ENCODE results near the gene GDF15. TPM values are rescaled to one million over a fixed set of nuclear protein-coding genes. Genes with fewer than 3 reads are reported as not detected.

The GDF15 gene
- total and polyA plus RNA-seq, 4 donors, result 0.42 to 11.6 (median 7.2) TPM

DNA sequence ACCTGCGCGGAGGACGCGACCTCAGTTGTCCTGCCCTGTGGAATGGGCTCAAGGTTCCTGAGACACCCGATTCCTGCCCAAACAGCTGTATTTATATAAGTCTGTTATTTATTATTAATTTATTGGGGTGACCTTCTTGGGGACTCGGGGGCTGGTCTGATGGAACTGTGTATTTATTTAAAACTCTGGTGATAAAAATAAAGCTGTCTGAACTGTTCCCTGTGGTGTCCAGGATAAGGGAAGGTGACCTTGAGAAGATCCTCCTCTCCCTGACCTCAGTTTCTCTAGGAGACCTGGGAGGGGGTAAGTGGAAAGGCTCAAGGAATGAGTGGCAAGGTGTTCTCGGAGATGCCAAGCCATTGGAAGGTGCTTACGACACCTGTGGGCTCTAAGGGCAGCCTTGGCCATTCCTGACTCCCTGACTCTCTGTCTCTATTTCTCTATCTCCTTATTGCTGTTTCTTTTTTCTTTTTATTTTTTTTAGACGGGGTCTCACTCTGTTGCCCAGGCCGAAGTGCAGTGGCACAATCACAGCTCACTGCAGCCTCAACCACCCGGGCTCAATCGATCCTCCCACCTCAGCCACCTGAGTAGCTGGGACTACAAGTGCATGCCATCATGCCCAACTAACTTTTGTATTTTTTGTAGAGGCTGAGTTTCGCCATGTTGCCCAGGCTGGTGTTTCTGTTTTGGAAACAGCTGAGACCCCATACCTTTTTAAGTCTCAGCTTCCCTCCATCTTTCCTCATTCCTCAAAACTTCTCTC is 3.2 kb downstream of the GDF15 start:
- Histone ChIP-seq H3K36me3 (ENCODE audit: control insufficient read depth in 4 of 4, insufficient read depth in 3 of 4, low read depth in 1 of 4, low read length in 3 of 4) (peaks cover 0 to 5% (median 0%) of the 10 kb centered on the region in 4 donors), H3K27me3 (ENCODE audit: control insufficient read depth in 4 of 4, insufficient read depth in 4 of 4, low read length in 3 of 4) (no peaks in the 10 kb centered on the region), H3K4me3 (ENCODE audit: low read depth in 1 of 3, low read length in 3 of 3) (no peak overlapping the region), H3K27ac (ENCODE audit: low read depth in 1 of 2, low read length in 2 of 2) (no peak overlapping the region), H3K9me3 (ENCODE audit: control insufficient read depth in 4 of 4, low read length in 3 of 4) (no peaks in the 10 kb centered on the region), H3K9ac (ENCODE audit: low read depth in 1 of 2, low read length in 2 of 2) (no peak overlapping the region), H3K4me1 (ENCODE audit: control insufficient read depth in 4 of 4, insufficient read depth in 4 of 4, low read length in 3 of 4) (peaks cover 4 to 24% (median 14%) of the 10 kb centered on the region in 4 donors)
- TF ChIP-seq FOXA1 (IDR thresholded peaks at IDR 0.05) (no peak), RAD21 (IDR thresholded peaks at IDR 0.05) (no peak), FOXA2 (IDR thresholded peaks at IDR 0.05) (no peak), YY1 (IDR thresholded peaks at IDR 0.05) (no peak), EGR1 (IDR thresholded peaks at IDR 0.05; ENCODE audit: low read depth in 2 of 2) (no peak), MAX (IDR thresholded peaks at IDR 0.05) (no peak), REST (IDR thresholded peaks at IDR 0.05) (no peak), JUND (IDR thresholded peaks at IDR 0.05) (no peak), GABPA (IDR thresholded peaks at IDR 0.05 in 1 of 2, conservative IDR thresholded peaks at IDR 0.05 in 1 of 2) (no peak), NR2F2 (IDR thresholded peaks at IDR 0.05) (no peak), SP1 (IDR thresholded peaks at IDR 0.05) (no peak)
- TF ChIP-seq, protein P1, sequence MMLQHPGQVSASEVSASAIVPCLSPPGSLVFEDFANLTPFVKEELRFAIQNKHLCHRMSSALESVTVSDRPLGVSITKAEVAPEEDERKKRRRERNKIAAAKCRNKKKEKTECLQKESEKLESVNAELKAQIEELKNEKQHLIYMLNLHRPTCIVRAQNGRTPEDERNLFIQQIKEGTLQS (IDR thresholded peaks at IDR 0.05), result no peak
- TF ChIP-seq, protein P2, sequence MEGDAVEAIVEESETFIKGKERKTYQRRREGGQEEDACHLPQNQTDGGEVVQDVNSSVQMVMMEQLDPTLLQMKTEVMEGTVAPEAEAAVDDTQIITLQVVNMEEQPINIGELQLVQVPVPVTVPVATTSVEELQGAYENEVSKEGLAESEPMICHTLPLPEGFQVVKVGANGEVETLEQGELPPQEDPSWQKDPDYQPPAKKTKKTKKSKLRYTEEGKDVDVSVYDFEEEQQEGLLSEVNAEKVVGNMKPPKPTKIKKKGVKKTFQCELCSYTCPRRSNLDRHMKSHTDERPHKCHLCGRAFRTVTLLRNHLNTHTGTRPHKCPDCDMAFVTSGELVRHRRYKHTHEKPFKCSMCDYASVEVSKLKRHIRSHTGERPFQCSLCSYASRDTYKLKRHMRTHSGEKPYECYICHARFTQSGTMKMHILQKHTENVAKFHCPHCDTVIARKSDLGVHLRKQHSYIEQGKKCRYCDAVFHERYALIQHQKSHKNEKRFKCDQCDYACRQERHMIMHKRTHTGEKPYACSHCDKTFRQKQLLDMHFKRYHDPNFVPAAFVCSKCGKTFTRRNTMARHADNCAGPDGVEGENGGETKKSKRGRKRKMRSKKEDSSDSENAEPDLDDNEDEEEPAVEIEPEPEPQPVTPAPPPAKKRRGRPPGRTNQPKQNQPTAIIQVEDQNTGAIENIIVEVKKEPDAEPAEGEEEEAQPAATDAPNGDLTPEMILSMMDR (IDR thresholded peaks at IDR 0.05; ENCODE audit: low read depth, low read length, missing input control), result no peak
- WGBS, result 86% methylated on average over 13 of the region's 13 CpGs
- no peak for DNase-seq (ENCODE audit: low spot score)

DNA sequence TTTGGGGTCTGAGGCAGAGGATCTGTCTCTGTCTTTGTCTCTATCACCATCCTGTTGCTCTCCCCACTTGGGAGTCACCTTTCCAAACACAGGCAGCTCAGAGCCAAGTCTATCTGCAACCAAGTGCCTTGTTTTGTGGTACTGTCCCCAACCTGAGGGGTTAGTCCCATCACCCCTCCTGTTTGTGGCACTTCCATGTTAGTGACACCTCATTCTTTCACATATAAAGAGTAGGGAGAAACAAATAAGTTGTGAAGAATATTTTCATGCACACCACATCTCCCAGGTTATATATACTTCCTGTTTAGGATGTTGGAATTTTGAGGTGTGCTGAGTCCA is 3.7 kb downstream of the GDF15 start:
- H3K4me1 ChIP-seq (ENCODE audit: control insufficient read depth in 4 of 4, insufficient read depth in 4 of 4, low read length in 3 of 4), result peaks cover 4 to 24% (median 14%) of the 10 kb centered on the region in 4 donors
- no peak for TF ChIP-seq YY1 (IDR thresholded peaks at IDR 0.05)
- no peak for TF ChIP-seq ZBTB33 (IDR thresholded peaks at IDR 0.05)
- no peak for TF ChIP-seq MAX (IDR thresholded peaks at IDR 0.05)
- no peak for TF ChIP-seq RXRA (IDR thresholded peaks at IDR 0.05)
- no peak for TF ChIP-seq EGR1 (IDR thresholded peaks at IDR 0.05; ENCODE audit: low read depth in 2 of 2)
- TF ChIP-seq, protein P2 (IDR thresholded peaks at IDR 0.05; ENCODE audit: low read depth, low read length, missing input control), result no peak
- no peak for TF ChIP-seq FOXA1 (IDR thresholded peaks at IDR 0.05)
- no peak for TF ChIP-seq TAF1 (conservative IDR thresholded peaks at IDR 0.05)
- TF ChIP-seq, protein P1 (IDR thresholded peaks at IDR 0.05), result no peak
- no peak for TF ChIP-seq JUND (IDR thresholded peaks at IDR 0.05)
- DNase-seq (ENCODE audit: low spot score), result no peak
- no peak overlapping the region for H3K27ac ChIP-seq (ENCODE audit: low read depth in 1 of 2, low read length in 2 of 2)
- peaks cover 0 to 5% (median 0%) of the 10 kb centered on the region in 4 donors for H3K36me3 ChIP-seq (ENCODE audit: control insufficient read depth in 4 of 4, insufficient read depth in 3 of 4, low read depth in 1 of 4, low read length in 3 of 4)
- no peak overlapping the region for H3K9ac ChIP-seq (ENCODE audit: low read depth in 1 of 2, low read length in 2 of 2)
- H3K27me3 ChIP-seq (ENCODE audit: control insufficient read depth in 4 of 4, insufficient read depth in 4 of 4, low read length in 3 of 4), result no peaks in the 10 kb centered on the region
- no peaks in the 10 kb centered on the region for H3K9me3 ChIP-seq (ENCODE audit: control insufficient read depth in 4 of 4, low read length in 3 of 4)
- H3K4me3 ChIP-seq (ENCODE audit: low read depth in 1 of 3, low read length in 3 of 3), result no peak overlapping the region
